GM12892 (cell line): Measurements from ENCODE around the gene GALNT13.

ENCODE experiments used
- DNase-seq: peaks from one replicate; pipeline ENCODE4 v3.0.0; 2011; ENCODE audit not compliant: insufficient read length
- FAIRE-seq: peaks from 2 replicates; lab custom pipeline; 2011; peaks lifted over from hg19 to GRCh38; lab: Jason Lieb, UNC
- POLR2A ChIP-seq: IDR thresholded peaks from 2 replicates; pipeline ENCODE4 v1.6.1; 2011; ENCODE audit warnings: low read depth, low read length, control low read depth
- POLR2AphosphoS5 ChIP-seq: IDR thresholded peaks from 2 replicates; pipeline ENCODE4 v1.6.1; 2011; ENCODE audit warnings: low read depth, low read length, control low read depth
- TAF1 ChIP-seq: IDR thresholded peaks from 2 replicates; pipeline ENCODE4 v1.6.1; 2011; ENCODE audit warnings: low read depth, mild to moderate bottlenecking, control low read depth, low read length, borderline replicate concordance

GALNT13 gene

DNA sequence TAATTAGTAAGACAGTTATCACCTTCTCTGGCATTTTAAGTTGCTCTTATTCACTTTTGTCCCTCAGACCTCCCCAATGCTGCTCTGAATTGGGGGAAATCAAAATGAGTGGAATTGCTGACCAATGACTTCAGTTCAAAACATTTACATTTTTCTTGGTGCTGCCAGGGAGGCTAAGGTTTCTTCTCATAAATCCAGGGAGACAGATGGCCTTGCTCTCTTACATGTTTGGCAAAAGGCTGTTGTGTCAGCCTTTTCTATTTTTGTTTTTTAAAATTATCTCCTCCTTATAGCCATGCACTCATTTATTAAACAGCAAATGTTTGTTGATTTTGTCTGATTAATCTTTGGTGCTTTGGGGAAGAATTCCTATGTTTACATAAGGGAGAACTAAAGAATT is 82.0 kb downstream of the GALNT13 start:
- TF ChIP-seq POLR2AphosphoS5 (no peak), POLR2A (no peak), TAF1 (no peak)
- FAIRE-seq (no peak), DNase-seq (no peak)

DNA sequence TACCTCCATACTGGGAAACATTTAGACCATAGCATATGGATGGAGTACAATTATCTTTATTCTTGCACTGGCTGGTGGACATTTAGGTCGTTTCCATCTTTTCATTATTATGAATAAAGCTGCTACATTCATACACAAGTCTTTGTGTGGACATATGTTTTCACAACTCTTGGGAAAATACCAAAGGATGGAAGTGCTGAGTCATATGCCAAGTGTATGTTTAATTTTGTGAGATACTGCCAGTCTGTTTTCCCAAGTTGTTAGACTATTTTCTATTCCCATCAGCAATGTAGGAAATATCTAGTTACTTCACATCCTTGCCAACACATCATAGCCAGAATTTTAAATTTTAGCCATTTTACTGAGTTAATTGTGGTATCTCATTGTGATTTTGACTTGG is 91.5 kb downstream of the GALNT13 start:
- FAIRE-seq (no peak), DNase-seq (no peak)
- no peak for TF ChIP-seq POLR2AphosphoS5
- no peak for TF ChIP-seq POLR2A
- TF ChIP-seq TAF1, result no peak

DNA sequence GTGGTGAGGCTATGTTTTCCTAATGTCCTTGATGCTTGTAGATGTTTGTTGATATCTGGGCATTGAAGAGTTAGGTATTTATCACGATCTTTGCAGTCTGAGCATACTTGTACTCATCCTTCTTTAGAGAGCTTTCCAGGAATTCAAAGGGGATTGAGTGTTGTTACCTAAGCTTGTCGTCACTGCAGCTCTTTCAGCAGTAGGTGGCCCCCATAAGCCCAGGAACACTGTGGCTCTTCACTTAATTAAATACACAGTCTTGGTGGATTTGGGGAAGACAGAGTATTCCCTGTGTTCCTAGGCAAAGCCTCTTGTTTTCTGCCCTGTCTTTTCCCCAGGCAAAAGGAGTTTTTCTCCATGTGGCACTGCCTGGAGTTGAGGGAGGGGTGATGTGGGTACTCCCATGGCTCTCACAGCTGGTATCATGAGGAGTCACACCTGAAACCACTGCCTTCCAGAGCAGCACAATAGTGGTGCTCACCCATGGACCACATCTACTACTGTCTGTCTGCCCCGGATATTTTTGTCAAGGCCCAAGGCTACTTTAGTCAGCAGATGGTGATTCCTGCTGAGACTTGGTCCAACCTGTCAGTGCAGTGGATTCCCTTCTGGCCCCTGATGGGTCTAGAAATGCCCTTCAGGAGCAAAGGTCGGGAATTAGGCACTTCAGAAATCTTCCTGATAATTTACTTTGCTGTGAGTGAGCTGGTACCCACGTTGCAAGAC is 95.7 kb downstream of the GALNT13 start:
- no peak for FAIRE-seq

DNA sequence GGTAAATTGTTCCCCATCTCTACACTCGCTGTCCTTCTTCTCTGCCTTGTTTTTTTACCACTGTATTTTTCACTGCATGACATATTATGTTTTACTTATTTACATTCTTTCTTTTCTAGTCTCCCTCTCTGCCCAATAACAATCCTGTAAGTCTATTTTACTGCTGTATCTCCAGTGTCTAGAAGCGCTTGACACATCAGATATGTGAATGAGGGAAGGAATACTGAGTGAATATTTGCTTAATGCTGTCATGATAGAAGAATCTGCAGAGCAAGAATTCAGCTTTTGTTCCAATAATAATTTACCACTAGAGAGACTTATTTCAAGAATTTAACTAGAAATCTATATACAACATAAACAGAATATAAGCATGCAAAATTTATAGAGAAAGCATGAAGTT is 99.5 kb downstream of the GALNT13 start:
- DNase-seq (no peak), FAIRE-seq (no peak)
- TF ChIP-seq POLR2AphosphoS5, result no peak
- no peak for TF ChIP-seq POLR2A
- no peak for TF ChIP-seq TAF1

More for the DNA sequence above, 95.7 kb downstream of the GALNT13 start:
- no peak for DNase-seq
- no peak for TF ChIP-seq POLR2AphosphoS5
- TF ChIP-seq TAF1, result no peak
- no peak for TF ChIP-seq POLR2A

DNA sequence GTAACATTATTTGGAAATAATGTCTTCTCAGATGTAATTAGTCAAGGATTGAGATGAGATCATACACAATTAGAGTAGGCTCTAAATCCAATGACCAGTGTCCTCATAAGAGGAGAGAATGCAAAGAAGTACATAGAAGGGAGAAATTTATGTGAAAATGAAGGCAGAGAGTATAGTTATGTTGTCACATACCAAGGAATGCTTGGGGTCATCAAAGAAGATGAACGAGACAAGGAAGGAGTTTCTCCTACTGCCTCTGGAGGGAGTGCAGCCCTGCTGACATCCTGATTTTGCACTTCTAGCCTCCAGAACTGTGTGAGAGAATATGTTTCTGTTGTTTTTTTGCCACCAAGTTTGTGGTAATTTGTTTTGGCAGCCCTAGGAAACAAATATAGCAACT is 100.1 kb downstream of the GALNT13 start:
- DNase-seq (no peak), FAIRE-seq (no peak)
- TF ChIP-seq POLR2A (no peak), POLR2AphosphoS5 (no peak), TAF1 (no peak)

DNA sequence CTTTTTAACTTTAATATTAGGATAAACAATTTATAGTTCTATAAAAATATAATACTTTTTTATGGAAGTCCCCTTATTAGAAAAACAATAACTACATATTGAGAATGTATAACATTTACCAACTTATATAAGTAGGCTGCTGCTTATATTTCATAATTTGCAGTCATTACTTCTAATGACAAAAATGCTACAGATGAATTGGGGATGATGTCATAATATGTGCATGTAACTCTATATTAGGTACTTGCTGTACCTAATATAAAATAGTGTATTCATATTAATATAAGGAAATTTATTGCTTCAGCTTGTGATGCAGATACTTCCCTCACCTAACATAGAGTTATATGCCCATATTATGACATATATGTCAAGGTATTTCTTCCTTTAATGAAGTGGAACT is 100.7 kb downstream of the GALNT13 start:
- FAIRE-seq (no peak), DNase-seq (no peak)
- TF ChIP-seq POLR2A (no peak), POLR2AphosphoS5 (no peak), TAF1 (no peak)

DNA sequence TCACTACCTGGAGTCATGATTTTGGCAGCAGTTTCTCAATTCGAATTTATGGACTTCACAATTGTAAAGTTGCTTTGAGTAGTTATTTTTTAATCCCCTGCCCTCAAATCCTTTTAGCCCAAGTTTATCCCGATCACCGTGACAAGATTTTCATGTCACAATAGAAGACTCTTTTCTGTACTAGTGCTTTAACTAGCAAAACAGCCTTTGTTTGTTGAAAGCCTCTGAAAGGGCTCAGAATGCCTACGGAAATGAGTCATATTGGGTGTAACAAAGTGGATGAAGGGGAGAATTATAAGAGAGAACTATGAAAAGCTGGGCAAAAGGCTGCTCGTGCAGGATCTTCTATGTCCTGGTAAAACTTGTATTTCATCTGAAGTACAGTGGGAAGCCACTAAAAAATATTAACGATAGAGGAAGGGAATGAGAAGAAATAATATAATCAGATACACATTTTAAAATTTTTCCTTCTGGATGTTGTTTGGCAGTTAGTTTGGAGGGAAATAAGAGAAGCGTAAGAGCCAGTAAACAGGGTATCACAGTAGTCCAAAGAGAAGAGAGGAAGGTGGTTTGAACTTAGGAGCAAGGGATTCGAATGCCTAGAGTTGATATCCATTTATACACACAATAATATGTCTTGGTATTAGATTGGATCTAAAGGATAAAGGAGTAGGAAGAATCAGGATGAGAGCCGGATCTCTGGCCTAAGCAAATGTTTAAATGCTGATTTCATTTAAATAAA is 114.9 kb downstream of the GALNT13 start:
- TF ChIP-seq TAF1 (no peak), POLR2AphosphoS5 (no peak), POLR2A (no peak)
- FAIRE-seq (no peak), DNase-seq (no peak)

DNA sequence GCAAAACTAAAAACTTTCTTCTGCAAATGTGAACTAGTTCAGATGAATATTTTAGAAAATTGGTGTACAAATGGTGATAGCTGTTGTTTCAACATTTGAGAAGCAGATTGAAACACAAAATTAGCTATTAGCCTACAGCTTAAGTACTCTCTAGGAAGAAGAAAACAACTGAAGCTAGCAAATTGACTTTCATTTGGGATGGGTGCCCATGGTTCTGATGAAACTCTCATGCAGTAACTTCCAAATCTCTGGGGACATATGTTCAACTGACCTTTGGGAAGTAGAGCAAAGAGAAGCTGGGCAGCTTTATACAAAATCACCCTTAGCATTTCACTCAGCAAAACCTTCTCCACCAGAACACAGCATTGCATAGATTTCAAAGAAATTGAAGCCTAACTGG is 119.0 kb downstream of the GALNT13 start:
- DNase-seq, result no peak
- no peak for FAIRE-seq
- TF ChIP-seq POLR2A (no peak), POLR2AphosphoS5 (no peak), TAF1 (no peak)

DNA sequence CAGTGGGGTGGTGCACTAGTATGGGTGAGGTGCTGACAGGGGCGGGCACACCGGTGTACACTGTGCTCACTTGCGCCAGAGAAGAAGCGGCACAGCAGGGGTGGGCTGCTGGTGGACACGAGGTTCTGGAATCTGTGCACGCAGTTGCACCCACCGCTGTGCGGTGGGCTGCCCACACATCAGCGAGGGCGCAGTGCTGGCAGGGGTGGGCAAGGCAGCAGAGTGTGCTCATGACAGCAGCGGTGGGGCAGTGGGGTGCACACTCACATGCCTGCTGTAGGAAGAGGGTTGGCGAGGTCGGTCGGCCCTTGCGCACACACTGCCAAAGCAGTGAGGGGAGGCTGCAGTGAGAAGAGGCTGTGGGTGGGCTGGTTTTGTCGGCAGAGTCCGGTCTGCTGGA is 141.8 kb downstream of the GALNT13 start:
- FAIRE-seq (no peak), DNase-seq (no peak)
- TF ChIP-seq POLR2AphosphoS5 (no peak), POLR2A (no peak), TAF1 (no peak)

DNA sequence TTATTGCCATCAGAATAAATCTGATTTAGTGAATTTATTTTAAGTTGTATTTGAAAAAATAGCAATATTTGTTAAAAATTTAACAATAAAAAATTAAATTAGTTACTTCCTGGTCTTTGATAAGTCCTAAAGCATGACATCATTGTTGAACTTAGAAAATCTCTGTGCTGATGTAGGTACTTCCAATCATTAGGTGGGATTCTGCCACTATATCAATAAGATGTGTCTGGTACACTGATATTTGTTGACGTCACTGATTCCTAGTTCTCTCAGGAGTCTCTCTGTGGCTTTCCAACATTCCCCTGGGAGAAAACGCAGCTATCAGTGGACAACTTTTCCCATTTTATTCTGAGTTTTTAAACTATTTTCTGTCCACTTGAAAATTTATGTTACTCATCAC is 143.5 kb downstream of the GALNT13 start:
- TF ChIP-seq POLR2A, result no peak
- no peak for TF ChIP-seq POLR2AphosphoS5
- FAIRE-seq (no peak), DNase-seq (no peak)

DNA sequence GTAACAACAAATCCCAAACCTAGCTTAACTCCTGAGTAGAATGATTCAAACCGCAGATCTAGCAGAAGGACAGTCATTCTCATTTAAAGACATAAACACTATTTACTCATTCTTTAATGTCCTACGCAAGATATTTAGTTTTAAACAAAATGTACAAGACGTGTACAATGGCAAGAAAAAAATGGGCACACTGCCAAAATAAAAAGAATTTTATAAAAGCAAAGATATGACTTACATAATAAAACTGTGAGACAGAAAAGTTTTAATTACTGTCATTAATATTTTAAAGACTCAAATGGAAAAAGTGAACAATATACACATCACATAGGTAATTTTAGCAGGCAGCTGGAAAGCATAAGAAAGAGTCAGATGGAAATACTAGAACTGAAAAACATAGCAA is 157.8 kb downstream of the GALNT13 start:
- DNase-seq (no peak), FAIRE-seq (no peak)
- no peak for TF ChIP-seq TAF1

DNA sequence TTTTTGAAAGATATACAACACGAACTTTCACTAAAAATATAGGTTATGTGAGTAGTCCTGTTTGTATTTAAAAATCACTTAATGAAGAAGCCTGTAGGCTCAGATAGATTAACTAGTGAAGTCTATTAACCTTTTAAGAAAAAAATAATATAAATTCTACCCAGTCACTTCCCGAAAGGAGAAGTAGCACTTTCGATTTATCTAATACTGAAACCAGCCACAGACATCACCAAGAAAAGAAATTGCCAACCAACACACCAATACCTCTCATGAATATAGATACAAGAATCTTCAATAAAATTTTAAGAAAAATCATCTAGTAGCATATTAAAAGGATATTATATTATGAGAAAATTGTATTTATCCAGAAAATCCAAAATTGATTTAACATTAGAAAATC is 160.5 kb downstream of the GALNT13 start:
- no peak for FAIRE-seq
- no peak for DNase-seq
- TF ChIP-seq POLR2AphosphoS5, result no peak
- no peak for TF ChIP-seq TAF1
- TF ChIP-seq POLR2A, result no peak

DNA sequence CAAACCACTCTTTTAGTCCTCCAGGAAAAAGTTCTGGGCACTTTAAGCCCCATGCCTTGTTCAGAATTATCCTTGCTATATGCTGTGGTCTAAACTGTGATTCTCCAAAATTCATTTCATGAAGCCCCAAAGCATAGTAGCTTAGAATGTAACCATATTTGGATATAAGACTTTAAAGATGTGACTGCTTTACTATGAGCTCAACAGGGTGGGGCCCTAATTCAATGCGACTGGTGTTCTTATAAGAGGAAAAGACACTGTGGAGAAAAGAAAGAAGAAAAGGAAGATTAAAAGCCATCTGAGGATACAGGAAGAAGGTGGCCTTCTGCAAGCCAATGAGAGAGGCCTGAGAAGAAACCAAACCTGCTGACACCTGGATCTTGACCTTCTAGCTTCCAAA is 174.8 kb downstream of the GALNT13 start:
- TF ChIP-seq TAF1 (no peak), POLR2A (no peak)
- no peak for FAIRE-seq
- no peak for DNase-seq
